GM12878 (cell line): ENCODE data around the gene ZNF212. TPM values are rescaled to one million over a fixed set of nuclear protein-coding genes. Genes with fewer than 3 reads are reported as not detected.

ENCODE experiments used
- ATAC-seq: fragments of 200-7000 bp; cut with Tn5 transposase; 3 replicates; pipeline ENCODE4 v1.9.1; 2020; ENCODE audit warnings: mild to moderate bottlenecking, moderate library complexity
- BruUV-seq: library from RNA; stranded (reverse); fragments of 400-500 nt; replicated peaks from 2 replicates; lab custom pipeline; 2021; lab: Mats Ljungman, UMichigan
- CTCF ChIA-PET: fragments of 300-600 bp; sonication (Branson Sonifier 250); formaldehyde crosslinking; extraction: SDS; loops from one replicate; lab custom pipeline; 2021; ENCODE audit warnings: inconsistent platforms; lab: Yijun Ruan, JAX
- POLR2A ChIA-PET: fragments of 350-600 bp; formaldehyde crosslinking; extraction: SDS; loops from one replicate; lab custom pipeline; 2021; ENCODE audit warnings: inconsistent platforms; lab: Charles Lee
- RAD21 ChIA-PET: fragments of 300-600 bp; sonication (Branson Sonifier 250); formaldehyde crosslinking; loops from one replicate; lab custom pipeline; 2023; ENCODE audit warnings: antibody characterized with exemption; ENCODE audit not compliant: unreplicated experiment; lab: Charles Lee
- SMC1A ChIA-PET: fragments of 300-600 bp; sonication (Branson Sonifier 250); formaldehyde crosslinking; loops from one replicate; lab custom pipeline; 2023; ENCODE audit not compliant: unreplicated experiment, uncharacterized antibody; lab: Charles Lee
- DNase-seq: peaks from one replicate; pipeline ENCODE4 v3.0.0-alpha.2; 2011; ENCODE audit warnings: low read depth, low spot score
- FAIRE-seq: peaks from 3 replicates; lab custom pipeline; 2011; peaks lifted over from hg19 to GRCh38; lab: Jason Lieb, UNC
- H2AFZ ChIP-seq: 2 replicates; pipeline ENCODE4 v1.6.0; 2011; ENCODE audit warnings: low read depth, low read length, control low read depth; ENCODE audit not compliant: control insufficient read depth
- H3K27ac ChIP-seq: 2 replicates; pipeline ENCODE4 v1.5.1; 2011; ENCODE audit warnings: control low read depth; ENCODE audit not compliant: control insufficient read depth, insufficient read depth
- H3K27me3 ChIP-seq, 2 experiments: replicated peaks in 1 of 2; 2 replicates each; pipeline versions ENCODE4 v1.6.0 to v1.6.1; 2011; ENCODE audit warnings: low read length in 1 of 2; ENCODE audit not compliant: control insufficient read depth in 2 of 2, insufficient read depth in 2 of 2
- H3K36me3 ChIP-seq, 2 experiments: 2 replicates each; pipeline ENCODE4 v1.5.1; 2011; ENCODE audit warnings: low read length in 1 of 2; ENCODE audit not compliant: control insufficient read depth in 2 of 2, insufficient read depth in 2 of 2
- H3K4me1 ChIP-seq: 2 replicates; pipeline ENCODE4 v1.6.1; 2011; ENCODE audit warnings: mild to moderate bottlenecking, low read length, moderate library complexity, mixed read lengths; ENCODE audit not compliant: control insufficient read depth, insufficient read depth
- H3K4me2 ChIP-seq: 2 replicates; pipeline ENCODE4 v1.6.0; 2011; ENCODE audit warnings: control low read depth; ENCODE audit not compliant: control insufficient read depth, insufficient read depth
- H3K4me3 ChIP-seq: fragments of 200-600 bp; sonication (generic); 2 replicates; pipeline ENCODE4 v1.5.1; 2016
- H3K79me2 ChIP-seq: 2 replicates; pipeline ENCODE4 v1.6.0; 2011; ENCODE audit warnings: low read length; ENCODE audit not compliant: control insufficient read depth, insufficient read depth
- H3K9ac ChIP-seq: 2 replicates; pipeline ENCODE4 v1.8.0; 2011; ENCODE audit warnings: low read length, control low read depth, mixed read lengths; ENCODE audit not compliant: control insufficient read depth, insufficient read depth
- H3K9me3 ChIP-seq: replicated peaks from 3 replicates; pipeline ENCODE4 v1.5.1; 2011; ENCODE audit warnings: mild to moderate bottlenecking, low read length; ENCODE audit not compliant: control insufficient read depth, insufficient read depth
- H4K20me1 ChIP-seq: 2 replicates; pipeline ENCODE4 v1.6.0; 2011; ENCODE audit not compliant: control insufficient read depth, insufficient read depth
- JUND ChIP-seq: IDR thresholded peaks from 2 replicates; pipeline ENCODE4 v1.6.1; 2012; ENCODE audit warnings: low read depth, mild to moderate bottlenecking, low read length, improper control_type of control experiment, moderate library complexity
- LARP7 ChIP-seq: fragments of 450-650 bp; IDR thresholded peaks from 2 replicates; pipeline ENCODE4 v1.6.1; 2017; ENCODE audit warnings: mild to moderate bottlenecking
- MTA3 ChIP-seq: IDR thresholded peaks from 2 replicates; pipeline ENCODE4 v1.6.1; 2012; ENCODE audit warnings: low read length, inconsistent platforms, borderline replicate concordance
- RFX5 ChIP-seq: IDR thresholded peaks from 2 replicates; pipeline ENCODE4 v1.6.1; 2011; ENCODE audit warnings: low read depth, low read length, improper control_type of control experiment
- ZNF622 ChIP-seq: fragments of 450-650 bp; IDR thresholded peaks from 2 replicates; pipeline ENCODE4 v1.6.1; 2017; ENCODE audit warnings: mild to moderate bottlenecking, inconsistent platforms
- WGBS: methylation state at CpG from one replicate; pipeline ENCODE4 v1.1.6; 2016; ENCODE audit warnings: low lambda C conversion rate; ENCODE audit not compliant: insufficient replicate concordance, insufficient coverage; ENCODE audit errors: missing lambda C conversion rate; 5-methylcytosine and 5-hydroxymethylcytosine counted together
- in situ Hi-C: fragments of 300-500 bp; cut with MboI; formaldehyde crosslinking; loops from 9 replicates; pipeline ENCODE4 v1.14.3; 2018; ENCODE audit warnings: mixed read lengths
- intact Hi-C: fragments of 100-400 bp; cut with micrococcal nuclease; formaldehyde crosslinking; loops from one replicate; pipeline ENCODE4 v1.14.2; 2022; ENCODE audit not compliant: unreplicated experiment
- polyA plus RNA-seq, 11 experiments: library from polyadenylated mRNA; depleted of rRNA in 4 of 11; unstranded in 6 of 11; stranded (reverse) in 5 of 11; fragments of >200 nt; fragmentation: Nextera tagmentation in 4 of 11; fragmentation: Illumina TruSeq in 1 of 11; extraction: Ambion mirVana in 4 of 11; extraction: Trizol in 1 of 11; gene quantifications; 1 replicate in 1 of 11; 2 replicates in 10 of 11; pipeline versions ENCODE4 v1.2.1 to v1.2.3, GENCODE V29; 2011 to 2016; ENCODE audit warnings: inconsistent platforms in 2 of 11, missing spikeins in 2 of 11, low read depth in 1 of 11
- total RNA-seq, 4 experiments: library from RNA; depleted of rRNA in 3 of 4; stranded (reverse); fragments of >200 nt in 3 of 4; fragmentation: Illumina TruSeq in 1 of 4; extraction: Trizol in 1 of 4; gene quantifications; 2 replicates each; pipeline versions ENCODE4 v1.2.1 to v1.2.3, GENCODE V29; 2013 to 2021
- TF ChIP-seq, protein P1 (sequence below): IDR thresholded peaks from 2 replicates; pipeline ENCODE4 v1.6.1; 2011; ENCODE audit warnings: mild to moderate bottlenecking, low read depth, low read length, moderate library complexity; ENCODE audit not compliant: insufficient replicate concordance
- TF ChIP-seq, protein P2 (sequence below): IDR thresholded peaks from 2 replicates; pipeline ENCODE4 v1.6.1; 2011; ENCODE audit warnings: low read depth, mild to moderate bottlenecking, low read length, moderate library complexity, borderline replicate concordance; ENCODE audit errors: extremely low read depth

ZNF212 gene
- total and polyA plus RNA-seq, 10 of the 15 experiments (the other 5 are each of a cell fraction or from before 2014, with no cell fraction given) = 1.2 to 11.6 (median 5.4) TPM

GRCh38 chr7:149252378-149252777, 12.9 kb downstream of the ZNF212 start:
- Histone ChIP-seq H4K20me1 (no peaks in the 10 kb centered on the region), H2AFZ (no peak overlapping the region), H3K4me3 (no peak overlapping the region), H3K4me1 (peaks cover 6% of the 10 kb centered on the region), H3K27me3 (no peaks in the 10 kb centered on the region), H3K9ac (no peak overlapping the region), H3K79me2 (peaks cover 6% of the 10 kb centered on the region), H3K27ac (no peak overlapping the region), H3K4me2 (no peak overlapping the region), H3K9me3 (no peaks in the 10 kb centered on the region; the same call in 2 of the 3 replicates), H3K36me3 (peaks cover 12 to 16% of the 10 kb centered on the region in 2 experiments)
- RAD21 ChIA-PET = no interaction called here
- 95% methylated on average over 2 of the region's 2 CpGs for WGBS
- CTCF ChIA-PET = interaction anchor here (0.6 to 2.4 kb wide), 3 partner anchors 9 to 611 kb away, joined by 3 to 15 read pairs (median 3); partner anchors contain the start of gene ZNF783
- no TSS peak for BruUV-seq
- intact Hi-C loops = no loop called here
- no peak for FAIRE-seq
- TF ChIP-seq JUND (no peak), RFX5 (no peak), LARP7 (no peak)
- TF ChIP-seq, protein P1, sequence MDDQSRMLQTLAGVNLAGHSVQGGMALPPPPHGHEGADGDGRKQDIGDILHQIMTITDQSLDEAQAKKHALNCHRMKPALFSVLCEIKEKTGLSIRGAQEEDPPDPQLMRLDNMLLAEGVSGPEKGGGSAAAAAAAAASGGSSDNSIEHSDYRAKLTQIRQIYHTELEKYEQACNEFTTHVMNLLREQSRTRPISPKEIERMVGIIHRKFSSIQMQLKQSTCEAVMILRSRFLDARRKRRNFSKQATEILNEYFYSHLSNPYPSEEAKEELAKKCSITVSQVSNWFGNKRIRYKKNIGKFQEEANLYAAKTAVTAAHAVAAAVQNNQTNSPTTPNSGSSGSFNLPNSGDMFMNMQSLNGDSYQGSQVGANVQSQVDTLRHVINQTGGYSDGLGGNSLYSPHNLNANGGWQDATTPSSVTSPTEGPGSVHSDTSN = no peak
- ATAC-seq = no peak
- SMC1A ChIA-PET = no interaction called here
- POLR2A ChIA-PET = interaction anchor here (1.5 kb wide), 1 partner anchor 10 kb away, joined by 4 read pairs; the partner anchor contains the start of gene ZNF783
- no peak for DNase-seq
- in situ Hi-C loops = no loop called here

DNA sequence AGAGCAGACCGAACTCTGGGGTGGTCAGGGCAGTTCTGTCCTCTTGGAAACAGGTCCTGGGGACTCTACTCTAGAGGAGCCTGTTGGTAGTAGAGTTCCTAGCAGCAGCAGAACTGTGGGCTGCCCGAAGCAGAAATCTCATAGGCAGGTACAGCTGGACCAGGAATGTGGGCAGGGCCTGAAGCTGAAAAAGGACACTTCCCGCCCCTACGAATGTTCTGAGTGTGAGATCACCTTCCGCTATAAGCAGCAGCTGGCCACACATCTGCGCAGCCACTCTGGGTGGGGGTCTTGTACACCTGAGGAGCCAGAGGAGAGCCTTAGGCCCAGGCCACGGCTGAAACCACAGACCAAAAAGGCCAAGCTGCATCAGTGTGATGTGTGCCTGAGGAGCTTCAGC, 14.2 kb downstream of the ZNF212 start:
- H3K4me3 ChIP-seq = no peak overlapping the region
- DNase-seq (no peak), FAIRE-seq (no peak), ATAC-seq (no peak)
- H4K20me1 ChIP-seq = no peaks in the 10 kb centered on the region
- TF ChIP-seq, protein P2, sequence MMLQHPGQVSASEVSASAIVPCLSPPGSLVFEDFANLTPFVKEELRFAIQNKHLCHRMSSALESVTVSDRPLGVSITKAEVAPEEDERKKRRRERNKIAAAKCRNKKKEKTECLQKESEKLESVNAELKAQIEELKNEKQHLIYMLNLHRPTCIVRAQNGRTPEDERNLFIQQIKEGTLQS = no peak
- no peak for TF ChIP-seq MTA3
- TF ChIP-seq ZNF622 = no peak
- SMC1A ChIA-PET = no interaction called here
- peaks cover 12 to 16% of the 10 kb centered on the region in 2 experiments for H3K36me3 ChIP-seq
- H3K27ac ChIP-seq = no peak overlapping the region
- RAD21 ChIA-PET = no interaction called here
- H3K4me1 ChIP-seq = peaks cover 3% of the 10 kb centered on the region; the same call in 1 of the 2 replicates
- CTCF ChIA-PET = interaction anchor here (2.4 kb wide), 1 partner anchor 8 kb away, joined by 15 read pairs; the partner anchor contains the start of gene ZNF783
- in situ Hi-C loops = no loop called here
- H3K27me3 ChIP-seq = no peaks in the 10 kb centered on the region
- H3K79me2 ChIP-seq = peaks cover under 1% of the 10 kb centered on the region; the same call in 1 of the 2 replicates
- no peaks in the 10 kb centered on the region for H3K9me3 ChIP-seq
- WGBS = 82% methylated on average over 7 of the region's 7 CpGs
- POLR2A ChIA-PET = no interaction called here
- H3K9ac ChIP-seq = no peak overlapping the region
- H3K4me2 ChIP-seq = no peak overlapping the region
- intact Hi-C loops = no loop called here
- no peak overlapping the region for H2AFZ ChIP-seq
- no TSS peak for BruUV-seq
